ENCODE results near the gene DOCK2. TPM values are rescaled to one million over a fixed set of nuclear protein-coding genes. Genes with fewer than 3 reads are reported as not detected.
"Not testable (repeated sequence)": the region's sequence is repeated elsewhere in the genome, so short reads cannot be mapped to it uniquely, and the experiment has no call there.

The DOCK2 gene
- total and polyA plus RNA-seq, 4 donors: 5.0 to 30.4 (median 7.4) TPM

- WGBS (ENCODE audit: insufficient coverage): no CpG with 5 or more reads among the region's 2 CpGs
- no peak for DNase-seq (ENCODE audit: low read depth in 4 of 6, low spot score in 6 of 6)
- no peaks in the 10 kb centered on the region for H3K4me1 ChIP-seq (ENCODE audit: control insufficient read depth, insufficient read depth, low read length)
- H3K9me3 ChIP-seq (ENCODE audit: control insufficient read depth, insufficient read depth, low read length): no peaks in the 10 kb centered on the region
- H3K4me3 ChIP-seq (ENCODE audit: low read depth, low read length): no peak overlapping the region
- H3K36me3 ChIP-seq (ENCODE audit: control insufficient read depth, insufficient read depth, low read length): no peaks in the 10 kb centered on the region
- H3K27me3 ChIP-seq (ENCODE audit: control insufficient read depth, insufficient read depth, low read length): peaks cover 2% of the 10 kb centered on the region
- no peak overlapping the region for H3K27ac ChIP-seq (ENCODE audit: low read depth, low read length)
Measured at GRCh38 chr5:169721771-169722170, 84.7 kb downstream of the DOCK2 start.

GRCh38 chr5:169723103-169723831 is 86.2 kb downstream of the DOCK2 start:
- no peaks in the 10 kb centered on the region for H3K9me3 ChIP-seq (ENCODE audit: control insufficient read depth, insufficient read depth, low read length)
- H3K27me3 ChIP-seq (ENCODE audit: control insufficient read depth, insufficient read depth, low read length): peaks cover 2% of the 10 kb centered on the region
- no peak overlapping the region for H3K4me3 ChIP-seq (ENCODE audit: low read depth, low read length)
- no peaks in the 10 kb centered on the region for H3K36me3 ChIP-seq (ENCODE audit: control insufficient read depth, insufficient read depth, low read length)
- WGBS (ENCODE audit: insufficient coverage): 87% methylated on average over 2 of the region's 3 CpGs
- no peaks in the 10 kb centered on the region for H3K4me1 ChIP-seq (ENCODE audit: control insufficient read depth, insufficient read depth, low read length)
- H3K27ac ChIP-seq (ENCODE audit: low read depth, low read length): no peak overlapping the region
- DNase-seq (ENCODE audit: low read depth in 4 of 6, low spot score in 6 of 6): no peak

- WGBS (ENCODE audit: insufficient coverage): 90% methylated on average over 6 of the region's 10 CpGs
- Histone ChIP-seq H3K9me3 (ENCODE audit: control insufficient read depth, insufficient read depth, low read length) (no peaks in the 10 kb centered on the region), H3K4me1 (ENCODE audit: control insufficient read depth, insufficient read depth, low read length) (no peaks in the 10 kb centered on the region), H3K36me3 (ENCODE audit: control insufficient read depth, insufficient read depth, low read length) (no peaks in the 10 kb centered on the region), H3K27ac (ENCODE audit: low read depth, low read length) (no peak overlapping the region), H3K4me3 (ENCODE audit: low read depth, low read length) (no peak overlapping the region), H3K27me3 (ENCODE audit: control insufficient read depth, insufficient read depth, low read length) (peaks cover 2% of the 10 kb centered on the region)
- no peak for DNase-seq (ENCODE audit: low read depth in 4 of 6, low spot score in 6 of 6)
Measured at GRCh38 chr5:169724303-169725087, 87.4 kb downstream of the DOCK2 start.

- not testable (repeated sequence) for DNase-seq (ENCODE audit: low read depth in 4 of 6, low spot score in 6 of 6); H3K27me3 ChIP-seq (ENCODE audit: control insufficient read depth, insufficient read depth, low read length); H3K4me1 ChIP-seq (ENCODE audit: control insufficient read depth, insufficient read depth, low read length); H3K9me3 ChIP-seq (ENCODE audit: control insufficient read depth, insufficient read depth, low read length); H3K36me3 ChIP-seq (ENCODE audit: control insufficient read depth, insufficient read depth, low read length); H3K4me3 ChIP-seq (ENCODE audit: low read depth, low read length); H3K27ac ChIP-seq (ENCODE audit: low read depth, low read length)
- WGBS (ENCODE audit: insufficient coverage): 100% methylated on average over 2 of the region's 4 CpGs
Measured at GRCh38 chr5:169725665-169726064, 88.6 kb downstream of the DOCK2 start.

- Histone ChIP-seq H3K4me3 (ENCODE audit: low read depth, low read length) (no peak overlapping the region), H3K36me3 (ENCODE audit: control insufficient read depth, insufficient read depth, low read length) (no peaks in the 10 kb centered on the region), H3K4me1 (ENCODE audit: control insufficient read depth, insufficient read depth, low read length) (no peaks in the 10 kb centered on the region), H3K9me3 (ENCODE audit: control insufficient read depth, insufficient read depth, low read length) (no peaks in the 10 kb centered on the region), H3K27me3 (ENCODE audit: control insufficient read depth, insufficient read depth, low read length) (no peaks in the 10 kb centered on the region), H3K27ac (ENCODE audit: low read depth, low read length) (no peak overlapping the region)
- DNase-seq (ENCODE audit: low read depth in 4 of 6, low spot score in 6 of 6): no peak
- no CpG with 5 or more reads among the region's 1 CpG for WGBS (ENCODE audit: insufficient coverage)
Measured at GRCh38 chr5:169728418-169728817, 91.3 kb downstream of the DOCK2 start.

- DNase-seq (ENCODE audit: low read depth in 4 of 6, low spot score in 6 of 6): no peak
- H3K4me3 ChIP-seq (ENCODE audit: low read depth, low read length): no peak overlapping the region
- no peaks in the 10 kb centered on the region for H3K27me3 ChIP-seq (ENCODE audit: control insufficient read depth, insufficient read depth, low read length)
- H3K4me1 ChIP-seq (ENCODE audit: control insufficient read depth, insufficient read depth, low read length): no peaks in the 10 kb centered on the region
- no peaks in the 10 kb centered on the region for H3K9me3 ChIP-seq (ENCODE audit: control insufficient read depth, insufficient read depth, low read length)
- H3K36me3 ChIP-seq (ENCODE audit: control insufficient read depth, insufficient read depth, low read length): no peaks in the 10 kb centered on the region
- no peak overlapping the region for H3K27ac ChIP-seq (ENCODE audit: low read depth, low read length)
- WGBS (ENCODE audit: insufficient coverage): 87% methylated on average over 3 of the region's 6 CpGs
Measured at GRCh38 chr5:169731221-169731620, 94.1 kb downstream of the DOCK2 start.

- H3K9me3 ChIP-seq (ENCODE audit: control insufficient read depth, insufficient read depth, low read length): no peaks in the 10 kb centered on the region
- H3K4me3 ChIP-seq (ENCODE audit: low read depth, low read length): no peak overlapping the region
- no peaks in the 10 kb centered on the region for H3K4me1 ChIP-seq (ENCODE audit: control insufficient read depth, insufficient read depth, low read length)
- H3K36me3 ChIP-seq (ENCODE audit: control insufficient read depth, insufficient read depth, low read length): no peaks in the 10 kb centered on the region
- no CpG with 5 or more reads among the region's 1 CpG for WGBS (ENCODE audit: insufficient coverage)
- no peak for DNase-seq (ENCODE audit: low read depth in 4 of 6, low spot score in 6 of 6)
- H3K27ac ChIP-seq (ENCODE audit: low read depth, low read length): no peak overlapping the region
- H3K27me3 ChIP-seq (ENCODE audit: control insufficient read depth, insufficient read depth, low read length): no peaks in the 10 kb centered on the region
Measured at GRCh38 chr5:169732841-169733240, 95.8 kb downstream of the DOCK2 start.

GRCh38 chr5:169735913-169736312 is 98.8 kb downstream of the DOCK2 start:
- Histone ChIP-seq H3K36me3 (ENCODE audit: control insufficient read depth, insufficient read depth, low read length) (no peaks in the 10 kb centered on the region), H3K9me3 (ENCODE audit: control insufficient read depth, insufficient read depth, low read length) (no peaks in the 10 kb centered on the region), H3K27ac (ENCODE audit: low read depth, low read length) (no peak overlapping the region), H3K27me3 (ENCODE audit: control insufficient read depth, insufficient read depth, low read length) (no peaks in the 10 kb centered on the region), H3K4me1 (ENCODE audit: control insufficient read depth, insufficient read depth, low read length) (no peaks in the 10 kb centered on the region), H3K4me3 (ENCODE audit: low read depth, low read length) (no peak overlapping the region)
- no peak for DNase-seq (ENCODE audit: low read depth in 4 of 6, low spot score in 6 of 6)
- WGBS (ENCODE audit: insufficient coverage): no CpG with 5 or more reads among the region's 3 CpGs

- H3K9me3 ChIP-seq (ENCODE audit: control insufficient read depth, insufficient read depth, low read length): no peaks in the 10 kb centered on the region
- H3K4me3 ChIP-seq (ENCODE audit: low read depth, low read length): no peak overlapping the region
- DNase-seq (ENCODE audit: low read depth in 4 of 6, low spot score in 6 of 6): no peak
- no peaks in the 10 kb centered on the region for H3K4me1 ChIP-seq (ENCODE audit: control insufficient read depth, insufficient read depth, low read length)
- no peaks in the 10 kb centered on the region for H3K36me3 ChIP-seq (ENCODE audit: control insufficient read depth, insufficient read depth, low read length)
- no CpG with 5 or more reads among the region's 2 CpGs for WGBS (ENCODE audit: insufficient coverage)
- no peaks in the 10 kb centered on the region for H3K27me3 ChIP-seq (ENCODE audit: control insufficient read depth, insufficient read depth, low read length)
- H3K27ac ChIP-seq (ENCODE audit: low read depth, low read length): no peak overlapping the region
Measured at GRCh38 chr5:169736653-169737052, 99.6 kb downstream of the DOCK2 start.

GRCh38 chr5:169740435-169740834 is 103.4 kb downstream of the DOCK2 start:
- Histone ChIP-seq H3K36me3 (ENCODE audit: control insufficient read depth, insufficient read depth, low read length) (no peaks in the 10 kb centered on the region), H3K4me1 (ENCODE audit: control insufficient read depth, insufficient read depth, low read length) (peaks cover 3% of the 10 kb centered on the region), H3K27ac (ENCODE audit: low read depth, low read length) (no peak overlapping the region), H3K9me3 (ENCODE audit: control insufficient read depth, insufficient read depth, low read length) (no peaks in the 10 kb centered on the region), H3K4me3 (ENCODE audit: low read depth, low read length) (no peak overlapping the region), H3K27me3 (ENCODE audit: control insufficient read depth, insufficient read depth, low read length) (no peaks in the 10 kb centered on the region)
- no peak for DNase-seq (ENCODE audit: low read depth in 4 of 6, low spot score in 6 of 6)
- WGBS (ENCODE audit: insufficient coverage): 54% methylated on average over 3 of the region's 3 CpGs
